K562 (cell line): ENCODE measurements around the gene MMAB. TPM values are rescaled to one million over a fixed set of nuclear protein-coding genes. Genes with fewer than 3 reads are reported as not detected.
A peak's percentile ranks its signal among the peaks of the same experiment; 100 is the strongest.

Experiments
- ARHGAP35 ChIP-seq: fragments of 450-650 bp; IDR thresholded peaks from 2 replicates; pipeline ENCODE4 v1.6.1; 2018; ENCODE audit not compliant: partially characterized antibody
- CC2D1A ChIP-seq: fragments of 450-650 bp; IDR thresholded peaks from 2 replicates; pipeline ENCODE4 v1.6.1; 2017; ENCODE audit warnings: mild to moderate bottlenecking
- ESRRB ChIP-seq: fragments of 250-450 bp; sonication (Bioruptor Pico); IDR thresholded peaks from 2 replicates; pipeline ENCODE4 v1.5.0; 2020; ENCODE audit warnings: mild to moderate bottlenecking, moderate library complexity, borderline replicate concordance
- GATA2 ChIP-seq: sonication (generic); formaldehyde crosslinking; IDR thresholded peaks from 2 replicates; pipeline ENCODE4 v1.4.0; 2020; ENCODE audit warnings: mild to moderate bottlenecking, missing genetic modification reagents
- HMGN3 ChIP-seq: IDR thresholded peaks from 2 replicates; pipeline ENCODE4 v1.6.1; 2011; ENCODE audit warnings: borderline replicate concordance, low read depth, mild to moderate bottlenecking, mixed read lengths, low read length; ENCODE audit not compliant: insufficient read length; ENCODE audit errors: extremely low read depth
- NR2C1 ChIP-seq, 2 experiments: fragments of 450-650 bp; IDR thresholded peaks; 2 replicates each; pipeline ENCODE4 v1.6.1; 2017; ENCODE audit warnings: mild to moderate bottlenecking in 2 of 2, antibody characterized with exemption in 1 of 2, inconsistent platforms in 1 of 2, missing compliant biosample characterization in 1 of 2, missing genetic modification characterization in 1 of 2
- RBM25 ChIP-seq: fragments of 200-400 bp; formaldehyde crosslinking; IDR thresholded peaks from 2 replicates; pipeline ENCODE4 v1.6.1; 2018; ENCODE audit warnings: low read length, low read depth, moderate library complexity; ENCODE audit not compliant: severe bottlenecking
- SMAD4 ChIP-seq: fragments of 250-450 bp; sonication (Bioruptor Pico); conservative IDR thresholded peaks from 2 replicates; pipeline ENCODE4 v1.8.0; 2021; ENCODE audit warnings: inconsistent platforms, mild to moderate bottlenecking, moderate library complexity
- SUPT5H ChIP-seq: fragments of 450-650 bp; IDR thresholded peaks from 2 replicates; pipeline ENCODE4 v1.6.1; 2016
- WHSC1 ChIP-seq: IDR thresholded peaks from one replicate; pipeline ENCODE4 v1.6.1; 2012; ENCODE audit warnings: low read length, control low read depth, inconsistent platforms
- ZBTB17 ChIP-seq: fragments of 450-650 bp; formaldehyde crosslinking; IDR thresholded peaks from 2 replicates; pipeline ENCODE4 v1.4.0; 2020; ENCODE audit warnings: mild to moderate bottlenecking
- ZFP30 ChIP-seq: fragments of 250-450 bp; sonication (Bioruptor Pico); IDR thresholded peaks from 2 replicates; pipeline ENCODE4 v1.8.0; 2022; ENCODE audit warnings: moderate library complexity, mild to moderate bottlenecking, inconsistent platforms, borderline replicate concordance
- ZNF224 ChIP-seq: sonication (generic); formaldehyde crosslinking; IDR thresholded peaks from 2 replicates; pipeline ENCODE4 v1.8.0; 2022; ENCODE audit warnings: mild to moderate bottlenecking, missing genetic modification reagents
- ZNF282 ChIP-seq: sonication (generic); formaldehyde crosslinking; IDR thresholded peaks from 2 replicates; pipeline ENCODE4 v1.8.1; 2023; ENCODE audit warnings: missing genetic modification reagents
- polyA plus RNA-seq, 8 experiments: library from polyadenylated mRNA; depleted of rRNA in 4 of 8; stranded (reverse) in 5 of 8; unstranded in 3 of 8; fragments of >200 nt; fragmentation: Nextera tagmentation in 2 of 8; fragmentation: Illumina TruSeq in 1 of 8; extraction: Ambion mirVana in 2 of 8; extraction: Trizol in 1 of 8; gene quantifications; 2 replicates each; pipeline versions ENCODE4 v1.2.1 to v1.2.3, GENCODE V29; 2011 to 2014; ENCODE audit warnings: inconsistent platforms in 1 of 8, missing spikeins in 1 of 8
- total RNA-seq, 7 experiments: library from RNA; depleted of rRNA in 6 of 7; stranded (reverse); fragments of >200 nt in 6 of 7; fragmentation: Illumina TruSeq in 2 of 7; extraction: Trizol in 2 of 7; gene quantifications; 2 replicates each; pipeline versions ENCODE4 v1.2.1 to v1.2.3, GENCODE V29; 2011 to 2021; ENCODE audit warnings: low replicate concordance in 1 of 7
- TF ChIP-seq, protein P1 (sequence below): sonication (generic); formaldehyde crosslinking; IDR thresholded peaks from 2 replicates; pipeline ENCODE4 v1.8.0; 2023; ENCODE audit warnings: missing genetic modification reagents, mild to moderate bottlenecking, borderline replicate concordance
- TF ChIP-seq, protein P2 (sequence below): fragments of 450-650 bp; IDR thresholded peaks from 2 replicates; pipeline ENCODE4 v1.6.1; 2014; ENCODE audit warnings: low read depth, mild to moderate bottlenecking, moderate library complexity, borderline replicate concordance
- TF ChIP-seq, protein P3 (sequence below): fragments of 450-650 bp; conservative IDR thresholded peaks from 2 replicates; pipeline ENCODE4 v1.6.1; 2016; ENCODE audit warnings: missing genetic modification characterization, low read depth, mild to moderate bottlenecking, missing compliant biosample characterization, moderate library complexity

MMAB gene
- total and polyA plus RNA-seq, 9 of the 15 experiments (the other 6 are each of a cell fraction or from before 2014, with no cell fraction given) = 9.5 to 76.1 (median 46.2) TPM

DNA sequence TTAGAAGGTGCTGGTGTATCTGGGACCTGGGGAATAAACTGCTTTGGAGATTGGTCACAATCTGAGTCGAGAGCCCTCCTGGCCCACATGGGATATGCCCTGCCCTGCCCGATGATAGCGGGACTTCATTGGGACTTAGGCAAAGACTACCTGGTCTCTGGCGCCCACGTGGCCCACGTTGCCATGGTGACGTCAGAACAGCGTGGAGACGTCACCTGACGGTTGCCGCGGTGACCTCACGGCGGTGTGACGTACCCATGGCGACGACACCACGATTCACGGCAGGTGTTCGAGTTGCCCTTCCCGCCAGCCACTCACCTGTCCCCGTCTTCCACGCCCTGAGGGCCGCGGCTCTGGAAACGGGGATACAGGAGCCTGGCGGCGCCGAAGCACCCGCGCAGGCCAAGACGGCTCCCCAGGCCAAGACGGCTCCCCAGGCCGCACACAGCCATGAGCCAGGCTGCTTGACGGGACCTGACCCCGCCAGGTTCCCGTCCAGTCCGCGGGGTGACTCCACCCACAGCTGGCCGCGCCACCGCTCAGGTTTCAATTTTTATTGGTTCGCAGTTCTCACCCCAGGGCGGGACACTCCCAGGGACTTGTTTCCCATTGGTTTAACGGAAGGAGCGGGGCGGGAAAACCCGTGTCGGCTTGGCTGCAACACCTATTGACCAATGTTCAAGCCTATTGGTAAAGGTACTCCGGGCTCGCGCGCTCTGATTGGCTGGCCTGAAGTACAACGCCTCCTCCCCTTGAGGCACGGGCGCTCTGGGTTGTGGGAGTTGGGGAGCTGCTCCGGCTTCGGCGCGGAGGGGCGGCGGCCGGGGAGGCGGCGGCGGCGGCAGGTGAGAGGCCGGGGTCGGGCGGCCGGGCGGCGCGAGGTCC, at the start of gene MMAB, which contains the start of gene MVK (continued):
- TF ChIP-seq, protein P1, sequence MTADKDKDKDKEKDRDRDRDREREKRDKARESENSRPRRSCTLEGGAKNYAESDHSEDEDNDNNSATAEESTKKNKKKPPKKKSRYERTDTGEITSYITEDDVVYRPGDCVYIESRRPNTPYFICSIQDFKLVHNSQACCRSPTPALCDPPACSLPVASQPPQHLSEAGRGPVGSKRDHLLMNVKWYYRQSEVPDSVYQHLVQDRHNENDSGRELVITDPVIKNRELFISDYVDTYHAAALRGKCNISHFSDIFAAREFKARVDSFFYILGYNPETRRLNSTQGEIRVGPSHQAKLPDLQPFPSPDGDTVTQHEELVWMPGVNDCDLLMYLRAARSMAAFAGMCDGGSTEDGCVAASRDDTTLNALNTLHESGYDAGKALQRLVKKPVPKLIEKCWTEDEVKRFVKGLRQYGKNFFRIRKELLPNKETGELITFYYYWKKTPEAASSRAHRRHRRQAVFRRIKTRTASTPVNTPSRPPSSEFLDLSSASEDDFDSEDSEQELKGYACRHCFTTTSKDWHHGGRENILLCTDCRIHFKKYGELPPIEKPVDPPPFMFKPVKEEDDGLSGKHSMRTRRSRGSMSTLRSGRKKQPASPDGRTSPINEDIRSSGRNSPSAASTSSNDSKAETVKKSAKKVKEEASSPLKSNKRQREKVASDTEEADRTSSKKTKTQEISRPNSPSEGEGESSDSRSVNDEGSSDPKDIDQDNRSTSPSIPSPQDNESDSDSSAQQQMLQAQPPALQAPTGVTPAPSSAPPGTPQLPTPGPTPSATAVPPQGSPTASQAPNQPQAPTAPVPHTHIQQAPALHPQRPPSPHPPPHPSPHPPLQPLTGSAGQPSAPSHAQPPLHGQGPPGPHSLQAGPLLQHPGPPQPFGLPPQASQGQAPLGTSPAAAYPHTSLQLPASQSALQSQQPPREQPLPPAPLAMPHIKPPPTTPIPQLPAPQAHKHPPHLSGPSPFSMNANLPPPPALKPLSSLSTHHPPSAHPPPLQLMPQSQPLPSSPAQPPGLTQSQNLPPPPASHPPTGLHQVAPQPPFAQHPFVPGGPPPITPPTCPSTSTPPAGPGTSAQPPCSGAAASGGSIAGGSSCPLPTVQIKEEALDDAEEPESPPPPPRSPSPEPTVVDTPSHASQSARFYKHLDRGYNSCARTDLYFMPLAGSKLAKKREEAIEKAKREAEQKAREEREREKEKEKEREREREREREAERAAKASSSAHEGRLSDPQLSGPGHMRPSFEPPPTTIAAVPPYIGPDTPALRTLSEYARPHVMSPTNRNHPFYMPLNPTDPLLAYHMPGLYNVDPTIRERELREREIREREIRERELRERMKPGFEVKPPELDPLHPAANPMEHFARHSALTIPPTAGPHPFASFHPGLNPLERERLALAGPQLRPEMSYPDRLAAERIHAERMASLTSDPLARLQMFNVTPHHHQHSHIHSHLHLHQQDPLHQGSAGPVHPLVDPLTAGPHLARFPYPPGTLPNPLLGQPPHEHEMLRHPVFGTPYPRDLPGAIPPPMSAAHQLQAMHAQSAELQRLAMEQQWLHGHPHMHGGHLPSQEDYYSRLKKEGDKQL = no peak
- peak; percentile 87 for TF ChIP-seq HMGN3
- peak; percentile 82 for TF ChIP-seq RBM25
- TF ChIP-seq GATA2 (CRISPR knock-in tag) = no peak
- no peak for TF ChIP-seq ARHGAP35
- peak; percentile 66; the same call in 1 of the 2 replicates for TF ChIP-seq SMAD4 (CRISPR knock-in tag)
- peak; percentile 91; the same call in 1 of the 2 replicates for TF ChIP-seq ZNF282
- TF ChIP-seq ZNF224 = no peak
- TF ChIP-seq NR2C1 (IDR thresholded peaks at IDR 0.05) = peak; percentile 73
- TF ChIP-seq NR2C1 (tag; IDR thresholded peaks at IDR 0.05) = peak; percentile 90
- no peak for TF ChIP-seq ESRRB (CRISPR knock-in tag)
- peak; percentile 93 for TF ChIP-seq SUPT5H
- no peak for TF ChIP-seq WHSC1
- TF ChIP-seq, protein P2, sequence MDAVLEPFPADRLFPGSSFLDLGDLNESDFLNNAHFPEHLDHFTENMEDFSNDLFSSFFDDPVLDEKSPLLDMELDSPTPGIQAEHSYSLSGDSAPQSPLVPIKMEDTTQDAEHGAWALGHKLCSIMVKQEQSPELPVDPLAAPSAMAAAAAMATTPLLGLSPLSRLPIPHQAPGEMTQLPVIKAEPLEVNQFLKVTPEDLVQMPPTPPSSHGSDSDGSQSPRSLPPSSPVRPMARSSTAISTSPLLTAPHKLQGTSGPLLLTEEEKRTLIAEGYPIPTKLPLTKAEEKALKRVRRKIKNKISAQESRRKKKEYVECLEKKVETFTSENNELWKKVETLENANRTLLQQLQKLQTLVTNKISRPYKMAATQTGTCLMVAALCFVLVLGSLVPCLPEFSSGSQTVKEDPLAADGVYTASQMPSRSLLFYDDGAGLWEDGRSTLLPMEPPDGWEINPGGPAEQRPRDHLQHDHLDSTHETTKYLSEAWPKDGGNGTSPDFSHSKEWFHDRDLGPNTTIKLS = peak; percentile 92
- TF ChIP-seq ZBTB17 (CRISPR knock-in tag) = peak; percentile 55; the same call in 1 of the 2 replicates
- TF ChIP-seq CC2D1A = peak; percentile 94
- TF ChIP-seq ZFP30 (CRISPR knock-in tag) = no peak
- TF ChIP-seq, protein P3, sequence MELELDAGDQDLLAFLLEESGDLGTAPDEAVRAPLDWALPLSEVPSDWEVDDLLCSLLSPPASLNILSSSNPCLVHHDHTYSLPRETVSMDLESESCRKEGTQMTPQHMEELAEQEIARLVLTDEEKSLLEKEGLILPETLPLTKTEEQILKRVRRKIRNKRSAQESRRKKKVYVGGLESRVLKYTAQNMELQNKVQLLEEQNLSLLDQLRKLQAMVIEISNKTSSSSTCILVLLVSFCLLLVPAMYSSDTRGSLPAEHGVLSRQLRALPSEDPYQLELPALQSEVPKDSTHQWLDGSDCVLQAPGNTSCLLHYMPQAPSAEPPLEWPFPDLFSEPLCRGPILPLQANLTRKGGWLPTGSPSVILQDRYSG (tag) = 0 out of 2 replicates have a peak, but pooled peaks have one; percentile 62
